Tibial nerve (tissue), 4 donors: ENCODE measurements around the gene ATP4A.

Source experiments
- EP300 ChIP-seq, 2 donors: sonication (generic); formaldehyde crosslinking; IDR thresholded peaks; one replicate each; pipeline ENCODE4 v1.6.1; 2017; ENCODE audit warnings: antibody characterized with exemption in 2 of 2, mild to moderate bottlenecking in 1 of 2
- TF ChIP-seq, protein P1 (sequence below), 5 experiments: fragments of 200-600 bp in 3 of 5; fragments of 450-650 bp in 2 of 5; sonication (generic) in 3 of 5; IDR thresholded peaks; one replicate each; pipeline ENCODE4 v1.5.1; 2016 to 2019; ENCODE audit warnings: antibody characterized with exemption in 5 of 5, mild to moderate bottlenecking in 3 of 5, moderate library complexity in 2 of 5

DNA sequence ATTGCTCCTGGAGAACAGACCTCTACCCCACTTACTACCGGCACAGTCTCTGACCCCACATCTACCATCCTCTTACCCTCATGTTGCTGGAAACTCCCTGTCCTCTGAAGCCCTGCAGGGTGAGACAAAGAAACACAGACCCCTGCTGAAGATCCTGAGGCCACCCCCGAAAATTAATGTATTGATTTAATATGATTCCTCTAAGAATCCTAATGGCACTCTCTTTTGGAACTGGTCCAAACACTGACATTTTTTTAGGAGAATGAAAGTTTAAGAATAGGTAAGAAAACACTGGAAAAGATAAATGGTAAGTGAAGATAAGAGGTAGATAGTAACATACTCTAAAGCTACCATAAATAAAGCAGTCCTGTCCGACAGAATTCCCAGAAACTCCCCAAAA, 55.3 kb downstream of the ATP4A start:
- TF ChIP-seq EP300 (IDR thresholded peaks at IDR 0.05) = no peak
- TF ChIP-seq, protein P1, sequence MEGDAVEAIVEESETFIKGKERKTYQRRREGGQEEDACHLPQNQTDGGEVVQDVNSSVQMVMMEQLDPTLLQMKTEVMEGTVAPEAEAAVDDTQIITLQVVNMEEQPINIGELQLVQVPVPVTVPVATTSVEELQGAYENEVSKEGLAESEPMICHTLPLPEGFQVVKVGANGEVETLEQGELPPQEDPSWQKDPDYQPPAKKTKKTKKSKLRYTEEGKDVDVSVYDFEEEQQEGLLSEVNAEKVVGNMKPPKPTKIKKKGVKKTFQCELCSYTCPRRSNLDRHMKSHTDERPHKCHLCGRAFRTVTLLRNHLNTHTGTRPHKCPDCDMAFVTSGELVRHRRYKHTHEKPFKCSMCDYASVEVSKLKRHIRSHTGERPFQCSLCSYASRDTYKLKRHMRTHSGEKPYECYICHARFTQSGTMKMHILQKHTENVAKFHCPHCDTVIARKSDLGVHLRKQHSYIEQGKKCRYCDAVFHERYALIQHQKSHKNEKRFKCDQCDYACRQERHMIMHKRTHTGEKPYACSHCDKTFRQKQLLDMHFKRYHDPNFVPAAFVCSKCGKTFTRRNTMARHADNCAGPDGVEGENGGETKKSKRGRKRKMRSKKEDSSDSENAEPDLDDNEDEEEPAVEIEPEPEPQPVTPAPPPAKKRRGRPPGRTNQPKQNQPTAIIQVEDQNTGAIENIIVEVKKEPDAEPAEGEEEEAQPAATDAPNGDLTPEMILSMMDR (IDR thresholded peaks at IDR 0.05) = no peak
